ENCODE measurements around the gene NDUFAF2.
"Not testable (repeated sequence)": the region's sequence is repeated elsewhere in the genome, so short reads cannot be mapped to it uniquely, and the experiment has no call there.

The NDUFAF2 gene, protein sequence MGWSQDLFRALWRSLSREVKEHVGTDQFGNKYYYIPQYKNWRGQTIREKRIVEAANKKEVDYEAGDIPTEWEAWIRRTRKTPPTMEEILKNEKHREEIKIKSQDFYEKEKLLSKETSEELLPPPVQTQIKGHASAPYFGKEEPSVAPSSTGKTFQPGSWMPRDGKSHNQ

GRCh38 chr5:60944904-60945812 lies at the start of gene NDUFAF2, which contains the start of gene ERCC8:
TSS of gene NDUFAF2 (plus strand) at chr5:60945205. CDS start at chr5:60945256, 51 bp downstream.
TSS of gene ERCC8 (minus strand) at chr5:60945070. CDS start at chr5:60945008, 62 bp downstream.
- DNase-seq (ENCODE audit: low read depth in 2 of 3, low spot score in 1 of 3) = peak; percentile 79 to 82 (median 80)

- DNase-seq (ENCODE audit: low read depth in 2 of 3, low spot score in 1 of 3) = no peak
Measured at GRCh38 chr5:60896991-60897390, 48.0 kb upstream of the NDUFAF2 start.

- DNase-seq (ENCODE audit: low read depth in 2 of 3, low spot score in 1 of 3) = no peak
Measured at GRCh38 chr5:60903356-60903755, 41.6 kb upstream of the NDUFAF2 start.

DNA sequence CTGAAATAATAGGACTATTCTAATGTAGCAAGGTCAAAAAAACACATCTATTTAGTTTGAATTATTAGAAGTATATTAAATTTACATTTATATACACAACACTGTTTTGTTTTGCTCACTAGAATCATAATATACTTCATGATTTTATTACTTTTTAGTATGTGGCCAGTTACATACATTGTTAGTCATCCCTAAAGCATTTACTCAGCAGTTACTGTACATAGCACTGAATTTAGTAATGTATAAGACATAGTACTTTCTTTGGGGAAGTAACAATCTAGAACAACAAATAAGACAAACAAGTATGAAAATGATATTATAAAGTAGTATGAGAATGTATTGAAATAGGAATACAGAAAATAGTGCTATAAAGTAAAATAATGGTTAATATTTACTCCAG lies 28.4 kb upstream of the NDUFAF2 start:
- no peak for DNase-seq (ENCODE audit: low read depth in 2 of 3, low spot score in 1 of 3)

DNA sequence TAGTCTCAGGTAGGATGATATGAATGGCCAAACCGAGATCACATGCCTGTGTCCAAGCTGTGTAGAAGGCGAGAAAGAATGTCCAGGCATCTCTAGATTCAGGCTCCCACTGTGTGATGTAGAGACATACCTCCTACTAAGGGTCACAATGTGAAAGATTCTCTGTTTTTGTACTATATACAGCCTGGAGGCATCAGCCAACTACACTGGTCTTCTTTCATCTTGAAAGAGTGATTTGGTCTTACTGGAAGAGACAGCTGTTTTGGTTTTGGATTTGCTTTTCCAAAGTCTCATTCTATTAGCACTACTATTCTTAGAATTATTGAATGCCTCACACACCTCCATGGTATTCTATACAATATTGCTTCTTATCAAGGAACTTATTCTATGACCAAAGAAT lies 26.5 kb upstream of the NDUFAF2 start:
- no peak for DNase-seq (ENCODE audit: low read depth in 2 of 3, low spot score in 1 of 3)

DNA sequence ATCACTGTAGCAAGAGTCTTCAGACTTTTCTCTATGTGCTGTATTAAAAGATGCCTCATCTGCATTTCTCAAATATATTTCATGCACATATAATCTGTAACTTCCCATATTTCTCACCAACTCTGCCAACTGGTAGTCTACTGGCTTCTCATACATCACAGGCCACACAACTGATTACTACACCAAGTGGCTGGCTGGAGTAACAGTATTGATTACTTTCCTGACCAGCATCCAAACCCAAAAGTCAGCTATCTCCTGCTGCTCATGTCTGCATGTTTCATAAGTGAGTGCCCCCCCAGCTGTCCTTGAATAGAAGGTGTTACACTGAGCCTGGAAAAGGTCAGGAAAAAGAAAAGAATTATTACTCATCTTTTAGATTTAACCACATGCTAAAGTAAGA lies 17.6 kb upstream of the NDUFAF2 start:
- DNase-seq (ENCODE audit: low read depth in 2 of 3, low spot score in 1 of 3) = no peak

- no peak for DNase-seq (ENCODE audit: low read depth in 2 of 3, low spot score in 1 of 3)
Measured at GRCh38 chr5:60929024-60929423, 16.0 kb upstream of the NDUFAF2 start.

DNA sequence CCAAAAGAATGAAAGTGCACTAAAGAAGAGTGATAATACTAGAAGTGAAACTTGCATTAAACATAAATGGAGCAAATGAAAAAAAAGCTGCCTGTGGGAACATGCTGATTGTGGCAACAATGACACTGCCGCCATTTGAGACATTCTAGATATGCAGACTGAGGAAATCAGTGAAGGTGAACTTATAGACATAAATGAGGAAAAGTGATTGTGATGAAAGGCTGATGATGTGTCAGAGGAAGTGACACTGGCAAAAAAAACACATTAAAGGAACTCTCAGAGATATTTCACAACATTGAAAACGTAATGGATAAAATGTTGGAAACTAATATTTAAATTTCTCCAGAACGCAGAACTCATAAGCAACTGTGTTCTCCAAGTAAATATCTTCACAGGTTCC lies 1.4 kb upstream of the NDUFAF2 start:
- DNase-seq (ENCODE audit: low read depth in 2 of 3, low spot score in 1 of 3) = no peak

- peak in 1 of 3 donors; percentile 7 for DNase-seq (ENCODE audit: low read depth in 2 of 3, low spot score in 1 of 3)
Measured at GRCh38 chr5:60945813-60946187, 795 bp downstream of the NDUFAF2 start.

DNA sequence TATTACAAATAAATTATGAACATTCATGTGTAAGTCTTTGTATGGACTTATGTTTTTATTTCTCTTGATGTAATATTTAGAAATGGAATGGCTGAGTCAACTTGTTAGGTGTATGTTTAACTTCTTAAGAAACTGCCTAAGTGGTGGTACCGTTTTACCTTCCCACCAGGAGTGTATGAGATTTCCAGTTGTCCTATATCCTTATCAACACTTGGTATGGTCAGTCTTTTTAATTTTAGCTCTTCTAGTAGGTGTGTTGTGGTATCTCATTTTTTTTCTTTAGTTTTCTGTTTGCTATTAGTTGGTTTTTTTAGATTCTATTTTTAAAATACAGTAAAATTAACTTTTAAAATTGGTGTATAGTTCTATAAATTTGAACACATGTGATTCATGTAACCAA lies 3.7 kb downstream of the NDUFAF2 start:
- DNase-seq (ENCODE audit: low read depth in 2 of 3, low spot score in 1 of 3) = no peak

DNA sequence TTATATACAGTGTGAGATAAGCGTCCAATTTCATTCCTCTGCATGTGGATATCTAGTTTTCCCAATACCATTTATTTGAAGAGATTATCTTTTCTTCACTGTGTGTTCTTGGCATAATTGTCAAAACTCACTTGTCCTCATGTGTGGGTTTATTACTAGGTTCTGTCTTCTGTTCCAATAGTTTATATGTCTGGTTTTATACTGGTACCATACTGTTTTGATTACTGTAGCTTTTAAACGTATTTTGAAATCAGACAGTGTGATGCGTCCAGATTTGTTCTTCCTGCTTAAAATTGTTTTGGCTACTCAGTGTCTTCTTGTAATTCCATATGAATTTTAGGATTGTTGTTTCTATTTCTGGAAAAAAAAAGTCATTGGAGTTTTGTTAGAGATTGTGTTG lies 10.2 kb downstream of the NDUFAF2 start:
- DNase-seq (ENCODE audit: low read depth in 2 of 3, low spot score in 1 of 3) = no peak

GRCh38 chr5:60958088-60958487 lies 13.1 kb downstream of the NDUFAF2 start:
- no peak for DNase-seq (ENCODE audit: low read depth in 2 of 3, low spot score in 1 of 3)

- no peak for DNase-seq (ENCODE audit: low read depth in 2 of 3, low spot score in 1 of 3)
Measured at GRCh38 chr5:60958712-60959111, 13.7 kb downstream of the NDUFAF2 start.

DNA sequence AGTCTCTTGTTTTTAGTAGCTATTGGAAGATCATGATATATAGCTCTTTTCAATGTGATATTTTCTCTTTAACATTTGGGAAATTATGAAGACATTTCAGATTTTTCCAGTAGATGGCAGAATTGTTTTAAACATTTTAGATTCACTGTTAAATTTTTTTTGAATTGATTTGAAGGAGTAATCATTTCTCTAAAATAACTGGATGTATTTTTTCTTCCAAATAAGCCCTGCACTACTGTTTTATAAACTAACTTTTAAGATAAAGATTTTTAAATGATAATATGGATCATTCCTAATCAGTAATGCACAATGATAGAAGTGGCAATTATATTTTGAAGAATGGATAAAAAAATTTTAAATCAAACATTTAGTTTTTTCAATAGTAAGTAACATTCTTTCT lies 14.2 kb downstream of the NDUFAF2 start:
- DNase-seq (ENCODE audit: low read depth in 2 of 3, low spot score in 1 of 3) = no peak

DNA sequence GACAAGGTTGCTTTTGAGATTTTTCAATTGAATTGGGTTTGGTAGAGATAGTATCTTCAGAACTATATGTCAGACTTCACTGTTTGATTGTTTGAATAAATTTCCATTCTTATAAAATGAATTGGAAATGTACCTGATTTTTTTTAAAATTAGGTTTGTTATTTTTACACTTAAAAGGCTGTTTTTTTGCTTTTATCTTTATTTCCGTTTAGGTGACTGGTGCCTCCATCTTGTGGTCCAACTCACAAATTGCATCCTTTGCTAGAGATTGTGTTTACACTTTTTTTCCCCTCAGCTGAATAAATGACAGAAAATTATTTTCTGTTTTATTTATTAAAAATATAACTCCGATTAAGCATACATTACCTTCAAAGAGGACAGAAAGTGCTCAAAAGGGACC lies 15.6 kb downstream of the NDUFAF2 start:
- no peak for DNase-seq (ENCODE audit: low read depth in 2 of 3, low spot score in 1 of 3)

DNA sequence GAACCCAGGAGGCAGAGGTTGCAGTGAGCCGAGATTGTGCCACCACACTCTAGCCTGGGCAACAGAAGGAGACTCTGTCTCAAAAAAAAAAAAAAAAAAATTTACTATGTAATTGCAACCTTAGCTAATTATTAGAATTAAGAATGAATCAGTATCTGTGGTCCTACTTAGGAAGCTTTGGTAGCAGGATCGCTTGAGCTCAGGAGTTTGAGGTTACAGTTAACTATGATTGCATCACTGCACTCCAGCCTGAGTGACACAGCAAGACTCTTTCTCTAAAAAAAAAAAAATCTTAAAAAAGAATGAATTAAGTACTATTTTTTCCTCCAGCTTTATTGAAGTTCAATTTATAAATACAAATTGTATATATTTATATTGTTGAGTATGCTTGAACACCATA lies 16.7 kb downstream of the NDUFAF2 start:
- DNase-seq (ENCODE audit: low read depth in 2 of 3, low spot score in 1 of 3) = no peak

- peak; percentile 27 to 52 (median 37) for DNase-seq (ENCODE audit: low read depth in 2 of 3, low spot score in 1 of 3)
Measured at GRCh38 chr5:60972231-60972630, 27.2 kb downstream of the NDUFAF2 start.

- no peak for DNase-seq (ENCODE audit: low read depth in 2 of 3, low spot score in 1 of 3)
Measured at GRCh38 chr5:60977956-60978737, 33.1 kb downstream of the NDUFAF2 start.

DNA sequence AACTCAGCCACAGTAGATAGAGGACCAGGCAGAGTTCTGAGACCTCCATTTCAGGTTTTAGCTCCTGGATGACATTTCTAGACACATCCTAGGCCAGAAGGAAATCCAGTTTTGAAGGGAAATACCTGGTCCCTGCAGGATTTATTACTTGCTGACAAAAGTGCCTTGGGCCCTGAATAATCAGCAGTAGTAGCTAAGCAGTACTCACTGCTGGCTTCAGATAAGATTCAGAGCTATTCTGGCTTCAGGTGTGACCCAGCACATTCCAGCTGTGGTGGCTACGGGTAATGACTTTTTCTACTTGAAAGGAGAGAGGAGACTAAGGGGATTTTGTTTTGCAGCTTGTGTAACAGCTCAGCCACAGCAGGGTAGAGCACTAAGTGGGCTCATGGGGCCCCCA lies 34.0 kb downstream of the NDUFAF2 start:
- no peak for DNase-seq (ENCODE audit: low read depth in 2 of 3, low spot score in 1 of 3)

DNA sequence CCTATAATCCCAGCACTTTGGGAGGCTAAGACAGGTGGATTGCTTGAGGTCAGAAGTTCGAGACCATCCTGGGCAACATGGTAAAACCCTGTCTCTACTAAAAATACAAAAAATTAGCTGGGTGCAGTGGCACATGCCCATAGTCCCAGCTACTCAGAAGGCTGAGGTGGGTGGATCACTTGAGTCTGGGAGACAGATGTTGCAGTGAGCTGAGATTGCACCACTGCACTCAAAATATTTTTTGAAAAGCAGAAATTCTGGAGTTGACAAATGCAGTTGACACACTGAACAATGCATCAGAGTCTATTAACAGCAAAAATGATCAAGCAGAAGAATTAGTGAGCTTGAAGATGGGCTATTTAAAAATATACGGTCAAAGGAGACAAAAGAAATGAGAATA lies 35.5 kb downstream of the NDUFAF2 start:
- no peak for DNase-seq (ENCODE audit: low read depth in 2 of 3, low spot score in 1 of 3)

GRCh38 chr5:60982127-60982526 lies 37.1 kb downstream of the NDUFAF2 start:
- not testable (repeated sequence) for DNase-seq (ENCODE audit: low read depth in 2 of 3, low spot score in 1 of 3)

- no peak for DNase-seq (ENCODE audit: low read depth in 2 of 3, low spot score in 1 of 3)
Measured at GRCh38 chr5:60989790-60990189, 44.8 kb downstream of the NDUFAF2 start.

Data from stimulated activated CD4-positive, alpha-beta T cell treated with anti-CD3 and anti-CD28 coated beads, Interleukin-12 subunit alpha, Interleukin-12 subunit beta, amount 100 ng/mL, for 48 hours (primary cell).